Thoracic aorta (tissue), 2 donors: ENCODE data around the gene LRMDA. TPM values are rescaled to one million over a fixed set of nuclear protein-coding genes. Genes with fewer than 3 reads are reported as not detected.

ENCODE experiments used
- ATAC-seq: fragments of 150-250 bp; one replicate; pipeline ENCODE4 v1.8.0; 2017; ENCODE audit warnings: low read depth; ENCODE audit not compliant: insufficient number of reproducible peaks, low FRiP score
- DNase-seq: peaks from one replicate; pipeline ENCODE4 v3.0.0-alpha.2; 2020; ENCODE audit warnings: low spot score
- H3K27ac ChIP-seq, 2 donors: fragments of 200-600 bp; sonication (generic); 1 replicate in 1 of 2; 2 replicates in 1 of 2; pipeline ENCODE4 v1.5.1; 2016; ENCODE audit warnings: mild to moderate bottlenecking in 2 of 2, moderate library complexity in 2 of 2
- H3K27me3 ChIP-seq: fragments of 200-600 bp; sonication (generic); replicated peaks from 2 replicates; pipeline ENCODE4 v1.6.0; 2016; ENCODE audit warnings: mild to moderate bottlenecking; ENCODE audit not compliant: insufficient read depth
- H3K36me3 ChIP-seq: fragments of 200-600 bp; sonication (generic); one replicate; pipeline ENCODE4 v1.5.1; 2016
- H3K4me1 ChIP-seq, 2 donors: fragments of 200-600 bp; sonication (generic); 1 replicate in 1 of 2; 2 replicates in 1 of 2; pipeline versions ENCODE4 v1.5.1 to v1.6.0; 2016; ENCODE audit warnings: low read depth in 2 of 2, mild to moderate bottlenecking in 1 of 2; ENCODE audit not compliant: control insufficient read depth in 1 of 2
- H3K4me3 ChIP-seq: fragments of 200-600 bp; sonication (generic); 2 replicates; pipeline ENCODE4 v1.5.1; 2016; ENCODE audit warnings: mild to moderate bottlenecking
- H3K9me3 ChIP-seq: fragments of 200-600 bp; sonication (generic); 2 replicates; pipeline ENCODE4 v1.5.1; 2016
- total RNA-seq, 2 donors: library from RNA; depleted of rRNA; stranded (reverse); fragments of >200 nt; gene quantifications; one replicate each; pipeline versions ENCODE4 v1.1.0 to v1.2.3, GENCODE V29; 2016
- TF ChIP-seq, protein P1 (sequence below): fragments of 200-600 bp; sonication (generic); IDR thresholded peaks from one replicate; pipeline ENCODE4 v1.5.1; 2019; ENCODE audit warnings: antibody characterized with exemption

Gene LRMDA
- total RNA-seq, 2 donors from 2014 or later, result 8.3 to 36.6 TPM

GRCh38 chr10:76124280-76124679 lies 692.9 kb downstream of the LRMDA start:
- ATAC-seq (no peak), DNase-seq (no peak)
- H3K9me3 ChIP-seq, result no peaks in the 10 kb centered on the region
- no peaks in the 10 kb centered on the region for H3K36me3 ChIP-seq
- H3K27ac ChIP-seq, result no peak overlapping the region
- TF ChIP-seq, protein P1, sequence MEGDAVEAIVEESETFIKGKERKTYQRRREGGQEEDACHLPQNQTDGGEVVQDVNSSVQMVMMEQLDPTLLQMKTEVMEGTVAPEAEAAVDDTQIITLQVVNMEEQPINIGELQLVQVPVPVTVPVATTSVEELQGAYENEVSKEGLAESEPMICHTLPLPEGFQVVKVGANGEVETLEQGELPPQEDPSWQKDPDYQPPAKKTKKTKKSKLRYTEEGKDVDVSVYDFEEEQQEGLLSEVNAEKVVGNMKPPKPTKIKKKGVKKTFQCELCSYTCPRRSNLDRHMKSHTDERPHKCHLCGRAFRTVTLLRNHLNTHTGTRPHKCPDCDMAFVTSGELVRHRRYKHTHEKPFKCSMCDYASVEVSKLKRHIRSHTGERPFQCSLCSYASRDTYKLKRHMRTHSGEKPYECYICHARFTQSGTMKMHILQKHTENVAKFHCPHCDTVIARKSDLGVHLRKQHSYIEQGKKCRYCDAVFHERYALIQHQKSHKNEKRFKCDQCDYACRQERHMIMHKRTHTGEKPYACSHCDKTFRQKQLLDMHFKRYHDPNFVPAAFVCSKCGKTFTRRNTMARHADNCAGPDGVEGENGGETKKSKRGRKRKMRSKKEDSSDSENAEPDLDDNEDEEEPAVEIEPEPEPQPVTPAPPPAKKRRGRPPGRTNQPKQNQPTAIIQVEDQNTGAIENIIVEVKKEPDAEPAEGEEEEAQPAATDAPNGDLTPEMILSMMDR, result no peak
- H3K4me3 ChIP-seq, result no peak overlapping the region
- H3K27me3 ChIP-seq, result no peaks in the 10 kb centered on the region
- peaks cover 0 to 8% of the 10 kb centered on the region in 2 donors for H3K4me1 ChIP-seq

GRCh38 chr10:76125900-76126299 lies 694.5 kb downstream of the LRMDA start:
- TF ChIP-seq, protein P1, result no peak
- no peak overlapping the region for H3K4me3 ChIP-seq
- DNase-seq, result no peak
- no peak overlapping the region for H3K27ac ChIP-seq
- no peaks in the 10 kb centered on the region for H3K9me3 ChIP-seq
- H3K4me1 ChIP-seq, result no peaks in the 10 kb centered on the region
- H3K36me3 ChIP-seq, result no peaks in the 10 kb centered on the region
- H3K27me3 ChIP-seq, result no peaks in the 10 kb centered on the region
- ATAC-seq, result no peak

DNA sequence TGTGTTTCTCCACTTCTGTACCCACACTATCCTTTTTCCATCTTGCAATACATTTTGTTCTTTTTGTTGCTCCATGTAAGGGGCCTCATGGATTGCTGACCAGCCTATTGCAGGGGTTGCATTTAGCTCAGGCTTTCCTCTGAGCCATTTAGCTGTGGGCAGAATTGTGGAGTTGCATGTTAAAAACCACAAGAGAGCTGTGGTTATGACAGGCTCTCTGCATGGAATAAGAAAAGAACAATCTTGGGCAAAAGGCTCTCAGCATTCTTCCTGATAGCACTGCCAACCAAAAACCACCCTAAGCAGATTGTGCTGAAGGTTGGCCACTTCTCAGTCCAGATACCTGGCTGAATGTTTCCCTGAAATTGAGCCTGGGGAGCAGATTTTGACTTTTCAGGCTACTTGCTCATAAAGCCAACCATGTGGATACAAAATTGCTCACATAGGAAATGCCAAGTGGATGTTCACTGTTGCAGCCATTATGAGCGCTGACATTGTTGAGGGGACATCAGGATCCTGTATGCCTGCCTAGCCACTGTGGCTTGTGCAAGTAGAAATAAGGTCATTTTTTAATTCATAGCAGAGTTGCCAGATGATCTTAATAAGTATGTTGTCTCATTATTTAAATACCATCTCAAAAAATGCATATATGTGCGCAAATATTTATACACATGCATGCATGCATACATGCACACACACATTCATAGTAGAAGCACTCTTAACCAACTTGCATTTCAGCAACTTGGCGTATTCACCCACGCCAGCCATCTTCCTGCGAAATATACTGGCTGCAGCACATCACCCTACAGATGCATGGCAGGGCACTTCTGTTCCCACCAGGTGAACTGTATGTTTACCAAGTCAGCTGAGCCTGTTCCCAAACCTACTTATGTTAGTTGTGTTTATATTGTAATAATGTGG lies 695.4 kb downstream of the LRMDA start:
- Histone ChIP-seq H3K4me3 (no peak overlapping the region), H3K9me3 (no peaks in the 10 kb centered on the region), H3K27ac (no peak overlapping the region), H3K27me3 (no peaks in the 10 kb centered on the region), H3K4me1 (no peaks in the 10 kb centered on the region), H3K36me3 (no peaks in the 10 kb centered on the region)
- ATAC-seq, result no peak
- no peak for DNase-seq
- TF ChIP-seq, protein P1, result no peak

DNA sequence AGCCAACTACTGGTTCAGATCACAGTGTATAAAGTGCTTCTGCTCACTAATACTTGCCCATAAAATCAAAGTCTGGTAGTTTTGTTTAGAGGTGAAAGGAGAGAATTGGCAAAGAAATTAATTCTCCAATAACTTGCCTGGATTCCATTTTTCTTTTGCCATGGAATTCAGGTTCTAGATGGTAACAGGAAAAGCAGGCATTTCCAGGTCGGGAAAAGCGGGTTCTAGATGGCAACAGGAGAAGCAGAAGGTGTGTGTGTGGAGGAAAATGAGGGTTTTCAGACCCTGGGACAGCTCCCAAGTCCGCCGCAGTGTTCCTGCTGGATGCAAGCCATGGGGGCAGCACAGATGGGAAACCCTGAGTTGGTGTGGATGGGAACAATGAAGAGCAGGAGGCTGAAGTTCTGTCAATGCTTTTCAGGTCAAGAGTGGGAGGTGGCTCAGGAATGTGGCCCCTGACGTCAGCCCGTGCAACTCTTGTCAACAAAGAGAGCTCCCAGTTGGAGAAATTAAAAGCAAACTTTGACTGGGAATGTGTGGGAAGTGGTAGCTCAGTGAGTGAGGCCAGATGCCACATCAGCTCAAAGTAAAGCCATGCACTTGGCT lies 696.7 kb downstream of the LRMDA start:
- TF ChIP-seq, protein P1, result no peak
- Histone ChIP-seq H3K27ac (no peak overlapping the region), H3K9me3 (no peaks in the 10 kb centered on the region), H3K4me1 (no peaks in the 10 kb centered on the region), H3K36me3 (no peaks in the 10 kb centered on the region), H3K4me3 (no peak overlapping the region), H3K27me3 (no peaks in the 10 kb centered on the region)
- ATAC-seq (no peak), DNase-seq (no peak)

DNA sequence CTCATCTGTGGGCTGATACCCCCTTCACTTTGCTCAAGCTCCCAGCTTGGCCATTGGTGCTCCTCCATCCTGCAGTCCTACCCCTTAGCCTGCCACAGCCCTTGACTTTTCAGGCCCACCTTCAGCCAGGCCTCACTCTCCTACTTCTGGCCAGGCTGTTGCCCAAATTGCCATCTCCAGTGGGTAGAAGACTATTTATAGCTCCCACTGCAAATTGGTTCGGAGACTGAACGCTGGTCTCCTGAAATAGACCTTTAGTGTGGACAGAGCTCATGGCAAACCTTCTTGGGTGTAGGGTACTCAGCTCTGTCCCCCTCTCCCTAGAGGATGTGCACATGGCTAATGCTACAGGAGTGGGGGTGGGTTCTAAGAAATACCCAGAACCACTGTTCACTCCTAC lies 697.8 kb downstream of the LRMDA start:
- no peak for DNase-seq

More for the DNA sequence above, 697.8 kb downstream of the LRMDA start:
- H3K27me3 ChIP-seq, result no peaks in the 10 kb centered on the region
- no peak for ATAC-seq
- TF ChIP-seq, protein P1, result no peak
- H3K4me1 ChIP-seq, result no peaks in the 10 kb centered on the region
- no peaks in the 10 kb centered on the region for H3K9me3 ChIP-seq
- no peak overlapping the region for H3K4me3 ChIP-seq
- H3K36me3 ChIP-seq, result no peaks in the 10 kb centered on the region
- no peak overlapping the region for H3K27ac ChIP-seq
